Measurements from ENCODE around the gene RBBP8NL.

The RBBP8NL gene

DNA sequence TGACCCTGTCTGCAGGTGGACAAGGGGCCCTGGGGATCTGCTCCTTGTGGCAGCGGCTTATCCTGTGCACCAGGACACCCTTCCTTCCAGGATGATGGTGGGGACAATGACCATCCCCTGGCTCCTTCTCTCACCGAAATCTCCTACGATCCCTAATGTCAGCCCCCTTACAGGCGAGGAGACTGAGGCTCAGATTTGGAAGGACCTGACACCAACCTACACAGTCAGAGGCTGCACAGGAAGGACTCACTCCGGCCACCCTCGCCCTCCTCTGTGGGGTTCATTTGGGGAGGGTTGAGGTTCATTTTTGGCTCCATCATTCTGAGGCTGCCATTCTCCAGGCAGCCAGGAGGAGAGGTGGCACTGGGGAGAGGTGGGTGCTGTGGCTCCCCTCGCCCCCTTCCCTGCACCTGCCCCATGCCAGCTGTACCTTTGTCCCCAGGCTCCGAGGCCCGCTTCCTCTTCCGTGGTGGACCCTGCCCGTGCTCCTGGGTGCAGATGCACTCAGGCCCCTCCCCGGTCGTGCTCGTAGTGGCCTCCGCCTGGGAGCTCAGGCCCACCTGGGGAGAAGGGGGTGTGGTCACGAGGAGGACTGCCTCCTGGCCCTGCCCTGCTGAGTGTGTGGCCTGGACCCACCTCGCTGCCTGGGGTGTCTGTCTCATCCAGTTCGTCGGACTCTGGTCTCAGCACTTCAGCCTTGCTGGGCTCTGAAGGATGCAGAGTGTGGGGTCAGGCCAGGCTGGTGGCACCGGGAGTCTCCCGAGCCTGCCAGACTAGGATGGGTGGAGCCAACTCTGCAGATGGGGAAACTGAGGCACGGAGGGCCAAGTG, 14.9 kb downstream of the RBBP8NL start:
- Histone ChIP-seq H3F3A (ENCODE audit: low read depth) (no peaks in the 10 kb centered on the region), H3K4me2 (ENCODE audit: low read depth, low read length, poor library complexity, severe bottlenecking) (no peak overlapping the region), H3K4me1 (ENCODE audit: insufficient read depth, low read length, poor library complexity, severe bottlenecking) (peaks cover 20% of the 10 kb centered on the region)

GRCh38 chr20:62411479-62412193, 15.7 kb downstream of the RBBP8NL start:
- Histone ChIP-seq H3K9me2 (replicated peaks; ENCODE audit: low read depth, low read length) (no peaks in the 10 kb centered on the region), H4K20me1 (ENCODE audit: insufficient read depth, low read length, poor library complexity, severe bottlenecking) (no peaks in the 10 kb centered on the region), H3F3A (ENCODE audit: low read depth) (no peaks in the 10 kb centered on the region), H3K9ac (ENCODE audit: low read depth, low read length, poor library complexity, severe bottlenecking) (no peak overlapping the region), H3K79me2 (ENCODE audit: insufficient read depth, low read length) (peaks cover 2% of the 10 kb centered on the region), H3K4me3 (ENCODE audit: low read length, poor library complexity, severe bottlenecking) (no peak overlapping the region), H3K9me3 (ENCODE audit: insufficient read depth, low read depth, low read length) (no peaks in the 10 kb centered on the region), H3K27me3 (ENCODE audit: insufficient read depth, low read length, poor library complexity, severe bottlenecking) (no peaks in the 10 kb centered on the region), H2AFZ (ENCODE audit: low read length) (no peak overlapping the region), H3K36me3 (ENCODE audit: insufficient read depth, low read length) (no peaks in the 10 kb centered on the region), H3K4me1 (ENCODE audit: insufficient read depth, low read length, poor library complexity, severe bottlenecking) (peaks cover 20% of the 10 kb centered on the region), H3K4me2 (ENCODE audit: low read depth, low read length, poor library complexity, severe bottlenecking) (no peak overlapping the region)
- TF ChIP-seq EZH2phosphoT487 (IDR thresholded peaks at IDR 0.05; ENCODE audit: borderline replicate concordance) = no peak
- TF ChIP-seq, protein P1, sequence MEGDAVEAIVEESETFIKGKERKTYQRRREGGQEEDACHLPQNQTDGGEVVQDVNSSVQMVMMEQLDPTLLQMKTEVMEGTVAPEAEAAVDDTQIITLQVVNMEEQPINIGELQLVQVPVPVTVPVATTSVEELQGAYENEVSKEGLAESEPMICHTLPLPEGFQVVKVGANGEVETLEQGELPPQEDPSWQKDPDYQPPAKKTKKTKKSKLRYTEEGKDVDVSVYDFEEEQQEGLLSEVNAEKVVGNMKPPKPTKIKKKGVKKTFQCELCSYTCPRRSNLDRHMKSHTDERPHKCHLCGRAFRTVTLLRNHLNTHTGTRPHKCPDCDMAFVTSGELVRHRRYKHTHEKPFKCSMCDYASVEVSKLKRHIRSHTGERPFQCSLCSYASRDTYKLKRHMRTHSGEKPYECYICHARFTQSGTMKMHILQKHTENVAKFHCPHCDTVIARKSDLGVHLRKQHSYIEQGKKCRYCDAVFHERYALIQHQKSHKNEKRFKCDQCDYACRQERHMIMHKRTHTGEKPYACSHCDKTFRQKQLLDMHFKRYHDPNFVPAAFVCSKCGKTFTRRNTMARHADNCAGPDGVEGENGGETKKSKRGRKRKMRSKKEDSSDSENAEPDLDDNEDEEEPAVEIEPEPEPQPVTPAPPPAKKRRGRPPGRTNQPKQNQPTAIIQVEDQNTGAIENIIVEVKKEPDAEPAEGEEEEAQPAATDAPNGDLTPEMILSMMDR (conservative IDR thresholded peaks at IDR 0.05; ENCODE audit: low read length) = no peak

More for the DNA sequence above, 14.9 kb downstream of the RBBP8NL start:
- H3K36me3 ChIP-seq (ENCODE audit: insufficient read depth, low read length) = no peaks in the 10 kb centered on the region
- TF ChIP-seq, protein P1 (conservative IDR thresholded peaks at IDR 0.05; ENCODE audit: low read length) = no peak
- no peak for TF ChIP-seq EZH2phosphoT487 (IDR thresholded peaks at IDR 0.05; ENCODE audit: borderline replicate concordance)
- H3K27me3 ChIP-seq (ENCODE audit: insufficient read depth, low read length, poor library complexity, severe bottlenecking) = no peaks in the 10 kb centered on the region
- no peaks in the 10 kb centered on the region for H3K9me2 ChIP-seq (replicated peaks; ENCODE audit: low read depth, low read length)
- H3K9me3 ChIP-seq (ENCODE audit: insufficient read depth, low read depth, low read length) = no peaks in the 10 kb centered on the region
- no peaks in the 10 kb centered on the region for H4K20me1 ChIP-seq (ENCODE audit: insufficient read depth, low read length, poor library complexity, severe bottlenecking)
- H3K9ac ChIP-seq (ENCODE audit: low read depth, low read length, poor library complexity, severe bottlenecking) = no peak overlapping the region
- no peaks in the 10 kb centered on the region for H3K79me2 ChIP-seq (ENCODE audit: insufficient read depth, low read length)
- H2AFZ ChIP-seq (ENCODE audit: low read length) = no peak overlapping the region
- no peak overlapping the region for H3K4me3 ChIP-seq (ENCODE audit: low read length, poor library complexity, severe bottlenecking)

GRCh38 chr20:62410746-62411478, 16.4 kb downstream of the RBBP8NL start:
- no peak for TF ChIP-seq EZH2phosphoT487 (IDR thresholded peaks at IDR 0.05; ENCODE audit: borderline replicate concordance)
- TF ChIP-seq, protein P1 (conservative IDR thresholded peaks at IDR 0.05; ENCODE audit: low read length) = no peak
- no peaks in the 10 kb centered on the region for H3F3A ChIP-seq (ENCODE audit: low read depth)
- no peaks in the 10 kb centered on the region for H4K20me1 ChIP-seq (ENCODE audit: insufficient read depth, low read length, poor library complexity, severe bottlenecking)
- H3K9me2 ChIP-seq (replicated peaks; ENCODE audit: low read depth, low read length) = no peaks in the 10 kb centered on the region
- H2AFZ ChIP-seq (ENCODE audit: low read length) = peak overlapping the region; percentile 50; the same call in 1 of the 2 replicates
- H3K4me2 ChIP-seq (ENCODE audit: low read depth, low read length, poor library complexity, severe bottlenecking) = peak overlapping the region; percentile 72
- H3K27me3 ChIP-seq (ENCODE audit: insufficient read depth, low read length, poor library complexity, severe bottlenecking) = no peaks in the 10 kb centered on the region
- H3K79me2 ChIP-seq (ENCODE audit: insufficient read depth, low read length) = peaks cover 9% of the 10 kb centered on the region
- H3K36me3 ChIP-seq (ENCODE audit: insufficient read depth, low read length) = no peaks in the 10 kb centered on the region
- no peak overlapping the region for H3K9ac ChIP-seq (ENCODE audit: low read depth, low read length, poor library complexity, severe bottlenecking)
- H3K4me1 ChIP-seq (ENCODE audit: insufficient read depth, low read length, poor library complexity, severe bottlenecking) = peaks cover 27% of the 10 kb centered on the region
- peak overlapping the region; percentile 49 for H3K4me3 ChIP-seq (ENCODE audit: low read length, poor library complexity, severe bottlenecking)
- no peaks in the 10 kb centered on the region for H3K9me3 ChIP-seq (ENCODE audit: insufficient read depth, low read depth, low read length)
